Measurements from ENCODE around the gene C1orf87. TPM values are rescaled to one million over a fixed set of nuclear protein-coding genes. Genes with fewer than 3 reads are reported as not detected.

C1orf87 gene
- total RNA-seq, 2 experiments from 2014 or later = not detected

DNA sequence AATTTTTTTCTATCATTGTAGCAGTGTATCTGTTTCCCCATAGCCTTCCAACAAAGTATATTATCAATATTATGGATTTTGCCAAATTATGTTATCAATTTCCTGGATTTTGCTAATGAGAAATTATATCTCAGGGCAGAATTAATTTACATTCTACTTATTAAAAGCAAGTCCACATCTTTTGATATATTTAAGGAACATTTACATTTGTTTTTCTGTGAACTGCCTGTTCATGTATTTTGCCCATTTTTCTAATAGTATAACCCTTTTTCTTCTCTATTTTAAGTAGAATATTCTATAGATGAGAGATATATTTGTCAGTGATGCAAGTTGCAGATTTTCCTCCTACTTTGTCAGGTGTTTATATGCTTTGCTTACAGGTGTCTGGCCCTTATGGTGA is 24.4 kb downstream of the C1orf87 start:
- POLR2A ChIA-PET = no interaction called here
- H3K27me3 Mint-ChIP-seq = no peaks in the 10 kb centered on the region

DNA sequence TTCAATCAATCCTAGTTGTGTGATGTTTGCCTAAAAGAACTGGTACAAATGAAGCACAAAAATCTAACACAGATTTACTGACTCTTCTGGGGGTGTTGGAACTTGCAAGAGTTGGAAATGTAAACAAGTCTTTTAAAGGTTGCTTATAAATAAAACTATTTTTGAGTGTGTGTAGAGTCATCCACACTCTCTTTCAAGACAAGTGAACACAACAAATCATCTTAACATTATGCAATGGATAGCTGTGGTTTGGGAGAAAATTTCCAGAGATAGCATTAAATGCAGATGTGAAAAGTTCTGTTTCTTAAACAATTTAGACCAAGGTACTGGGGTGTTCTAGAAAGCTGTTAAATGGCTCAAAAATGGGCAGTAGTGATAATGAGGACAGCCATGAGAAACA is 28.7 kb downstream of the C1orf87 start:
- no peak overlapping the region for H3K4me3 Mint-ChIP-seq
- CTCF ChIA-PET = no interaction called here
- DNase-seq = no peak

More for the DNA sequence above, 24.4 kb downstream of the C1orf87 start:
- no peak overlapping the region for H3K4me3 Mint-ChIP-seq
- H3K27ac Mint-ChIP-seq = no peak overlapping the region
- no peaks in the 10 kb centered on the region for H3K36me3 Mint-ChIP-seq (ENCODE audit: low read depth)
- peaks cover 2% of the 10 kb centered on the region for H3K9me3 Mint-ChIP-seq
- CTCF ChIA-PET = no interaction called here
- DNase-seq = no peak
- no peaks in the 10 kb centered on the region for H3K4me1 Mint-ChIP-seq

DNA sequence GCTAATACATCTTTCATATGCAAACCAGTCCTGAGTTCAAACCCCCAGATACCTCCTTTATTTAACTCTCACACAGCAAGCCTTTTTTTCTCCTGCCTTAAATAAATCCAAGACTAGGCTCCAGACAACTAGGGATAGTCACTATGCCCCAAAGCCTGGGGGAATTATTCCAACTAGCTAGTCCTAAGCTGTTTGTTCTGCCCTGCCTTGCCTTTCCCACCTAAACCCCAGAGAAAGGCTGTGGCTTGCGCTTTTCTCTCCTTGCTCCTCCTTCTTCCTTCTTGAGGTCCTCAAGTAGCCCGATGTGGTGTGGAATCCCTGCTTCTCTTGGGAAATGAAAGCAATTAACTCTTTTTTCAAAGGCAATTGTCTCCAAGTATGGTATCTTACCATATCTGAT is 31.8 kb downstream of the C1orf87 start:
- H3K36me3 Mint-ChIP-seq (ENCODE audit: low read depth) = no peaks in the 10 kb centered on the region
- H3K27ac Mint-ChIP-seq = no peak overlapping the region
- H3K4me1 Mint-ChIP-seq = no peaks in the 10 kb centered on the region
- H3K4me3 Mint-ChIP-seq = no peak overlapping the region
- no peaks in the 10 kb centered on the region for H3K27me3 Mint-ChIP-seq
- ChIA-PET CTCF (no interaction called here), POLR2A (no interaction called here)
- no peak for DNase-seq
- H3K9me3 Mint-ChIP-seq = no peaks in the 10 kb centered on the region

More for the DNA sequence above, 28.7 kb downstream of the C1orf87 start:
- Mint-ChIP-seq H3K9me3 (peaks cover 2% of the 10 kb centered on the region), H3K27ac (no peak overlapping the region), H3K4me1 (no peaks in the 10 kb centered on the region), H3K36me3 (ENCODE audit: low read depth) (no peaks in the 10 kb centered on the region), H3K27me3 (no peaks in the 10 kb centered on the region)
- POLR2A ChIA-PET = no interaction called here

DNA sequence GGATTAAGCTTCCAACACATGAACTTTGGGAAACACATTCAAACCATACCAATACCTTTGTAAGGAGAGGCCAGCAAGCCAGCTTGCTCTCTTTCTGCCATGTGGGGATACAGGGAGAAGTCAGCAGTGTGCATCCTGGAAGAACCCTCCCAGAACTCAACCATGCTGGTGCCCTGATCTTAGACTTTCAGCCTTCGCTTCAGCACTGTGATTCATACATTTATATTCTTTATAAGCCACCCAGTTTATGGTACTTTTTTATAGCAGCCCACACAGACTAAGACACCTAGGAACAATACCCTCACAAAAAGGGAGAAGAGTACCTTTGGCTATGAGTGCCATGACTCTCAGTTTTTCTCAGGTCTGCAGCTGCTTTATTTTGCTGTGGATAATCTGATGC is 35.9 kb downstream of the C1orf87 start:
- Mint-ChIP-seq H3K9me3 (no peaks in the 10 kb centered on the region), H3K36me3 (ENCODE audit: low read depth) (no peaks in the 10 kb centered on the region), H3K27ac (no peak overlapping the region), H3K4me3 (no peak overlapping the region), H3K4me1 (no peaks in the 10 kb centered on the region), H3K27me3 (no peaks in the 10 kb centered on the region)
- DNase-seq = no peak
- POLR2A ChIA-PET = no interaction called here
- CTCF ChIA-PET = no interaction called here

DNA sequence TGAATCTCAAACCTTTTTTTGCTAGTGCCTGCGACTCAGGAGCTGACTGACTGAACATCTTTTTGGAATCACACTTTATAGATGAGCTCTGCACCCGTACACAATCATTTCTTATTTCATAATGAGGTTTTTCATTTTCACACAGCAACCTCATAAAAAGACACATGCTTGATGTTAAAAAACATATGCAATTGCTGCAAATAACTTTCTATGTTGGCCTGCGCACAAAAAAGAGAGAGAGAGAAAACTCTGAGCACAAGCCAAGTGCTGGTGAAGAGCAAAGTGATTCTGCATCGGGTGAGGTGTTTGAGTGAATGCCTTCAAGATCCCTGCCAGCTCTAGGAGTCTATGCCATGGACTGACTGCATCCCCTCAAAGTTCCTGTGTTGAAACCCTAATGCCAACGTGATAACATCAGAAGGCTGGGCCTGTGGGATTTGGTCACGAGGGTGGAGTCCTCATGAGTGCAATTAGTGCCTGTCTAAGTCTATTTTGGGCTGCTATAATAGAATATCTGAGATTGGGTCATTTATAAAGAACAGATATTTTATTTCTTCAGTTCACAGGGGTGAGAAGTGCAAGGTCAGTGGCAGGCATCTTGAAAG is 36.6 kb downstream of the C1orf87 start:
- H3K36me3 Mint-ChIP-seq (ENCODE audit: low read depth) = no peaks in the 10 kb centered on the region
- no peaks in the 10 kb centered on the region for H3K27me3 Mint-ChIP-seq
- H3K9me3 Mint-ChIP-seq = no peaks in the 10 kb centered on the region
- H3K4me3 Mint-ChIP-seq = no peak overlapping the region
- H3K4me1 Mint-ChIP-seq = no peaks in the 10 kb centered on the region
- CTCF ChIA-PET = no interaction called here
- no peak overlapping the region for H3K27ac Mint-ChIP-seq
- POLR2A ChIA-PET = no interaction called here
- DNase-seq = no peak

DNA sequence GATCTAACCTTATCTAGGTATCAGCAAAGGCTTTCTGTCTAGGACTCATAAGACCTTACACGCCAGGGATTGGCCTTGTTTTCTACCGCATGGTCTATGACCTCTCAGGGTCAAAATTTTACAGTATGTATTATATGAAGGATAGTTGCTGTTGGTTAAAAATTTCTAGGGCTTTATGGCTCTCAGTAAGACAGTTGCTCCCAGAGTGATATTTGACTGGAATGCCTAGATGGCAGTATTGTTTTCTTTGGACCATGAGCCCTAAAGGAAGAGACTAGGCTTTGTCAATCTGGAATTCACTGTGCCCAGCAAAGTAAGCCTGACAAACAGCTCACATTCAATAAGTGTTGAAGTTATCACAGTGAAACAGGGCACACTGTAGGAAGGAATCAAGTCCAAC is 37.6 kb downstream of the C1orf87 start:
- Mint-ChIP-seq H3K4me1 (no peaks in the 10 kb centered on the region), H3K36me3 (ENCODE audit: low read depth) (no peaks in the 10 kb centered on the region), H3K27ac (no peak overlapping the region), H3K27me3 (no peaks in the 10 kb centered on the region), H3K9me3 (no peaks in the 10 kb centered on the region), H3K4me3 (no peak overlapping the region)
- no peak for DNase-seq
- POLR2A ChIA-PET = no interaction called here
- CTCF ChIA-PET = no interaction called here

DNA sequence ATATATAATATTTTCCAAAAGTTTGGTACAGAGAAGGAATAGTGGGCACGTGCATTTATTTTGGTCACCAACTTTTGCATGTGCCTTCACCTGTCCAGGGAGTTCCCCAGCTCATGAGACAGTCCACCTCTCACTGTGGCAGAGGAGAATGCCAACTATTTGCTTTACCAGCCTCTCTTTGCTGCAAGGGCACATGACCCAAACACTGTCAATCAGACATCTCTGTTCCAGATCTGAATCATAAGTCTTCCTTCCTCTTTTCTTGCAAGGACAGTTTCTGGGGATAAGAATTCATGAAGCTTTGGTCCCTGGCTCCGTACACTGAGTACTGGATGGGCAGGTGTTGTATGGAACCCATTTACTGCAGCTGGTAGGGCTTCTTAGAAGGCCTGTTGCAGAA is 38.6 kb downstream of the C1orf87 start:
- H3K4me1 Mint-ChIP-seq = no peaks in the 10 kb centered on the region
- ChIA-PET POLR2A (no interaction called here), CTCF (no interaction called here)
- H3K9me3 Mint-ChIP-seq = no peaks in the 10 kb centered on the region
- H3K27me3 Mint-ChIP-seq = no peaks in the 10 kb centered on the region
- no peaks in the 10 kb centered on the region for H3K36me3 Mint-ChIP-seq (ENCODE audit: low read depth)
- no peak overlapping the region for H3K27ac Mint-ChIP-seq
- no peak for DNase-seq
- H3K4me3 Mint-ChIP-seq = no peak overlapping the region

DNA sequence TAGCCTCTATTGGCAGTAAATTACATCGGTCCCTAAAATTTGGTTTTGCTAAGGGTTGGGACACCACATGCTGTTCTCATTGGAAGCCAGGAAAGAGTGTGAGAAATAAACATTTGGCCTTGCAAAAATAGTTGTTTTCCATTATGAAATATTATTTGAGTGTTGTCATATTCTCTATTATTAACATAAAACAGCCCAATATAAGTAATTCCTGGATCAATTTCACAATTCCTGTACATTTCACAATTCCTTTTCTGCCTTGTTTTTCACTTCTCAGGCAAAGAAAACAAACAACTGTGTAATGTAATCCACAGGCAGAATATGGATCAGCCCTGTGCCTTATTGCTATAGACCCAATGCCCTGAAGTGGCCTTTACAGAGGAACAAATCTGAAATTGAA is 40.5 kb downstream of the C1orf87 start:
- H3K9me3 Mint-ChIP-seq = no peaks in the 10 kb centered on the region
- no peaks in the 10 kb centered on the region for H3K27me3 Mint-ChIP-seq
- no peaks in the 10 kb centered on the region for H3K36me3 Mint-ChIP-seq (ENCODE audit: low read depth)
- H3K4me1 Mint-ChIP-seq = no peaks in the 10 kb centered on the region
- CTCF ChIA-PET = no interaction called here
- no peak overlapping the region for H3K27ac Mint-ChIP-seq
- POLR2A ChIA-PET = no interaction called here
- DNase-seq = no peak
- no peak overlapping the region for H3K4me3 Mint-ChIP-seq

DNA sequence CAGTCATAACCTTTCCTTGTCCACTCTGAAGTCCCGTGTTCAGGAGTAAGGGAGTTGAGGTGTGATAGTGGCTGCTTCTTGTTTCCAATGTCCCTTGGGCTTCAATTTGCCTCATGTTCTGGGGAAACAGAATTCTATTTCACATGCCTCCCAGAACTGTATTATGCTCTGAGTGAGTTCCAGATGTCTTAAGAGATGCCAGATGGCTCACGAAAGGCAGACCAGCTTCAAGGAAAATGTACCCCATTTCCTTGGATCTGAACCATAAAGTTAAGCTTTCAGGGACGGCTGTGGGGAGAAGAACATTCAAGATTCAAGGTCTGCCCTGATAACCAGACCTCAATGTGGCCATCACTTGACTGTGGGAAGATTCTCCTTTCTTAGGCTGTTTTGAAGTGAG is 42.4 kb downstream of the C1orf87 start:
- Mint-ChIP-seq H3K36me3 (ENCODE audit: low read depth) (no peaks in the 10 kb centered on the region), H3K4me3 (no peak overlapping the region), H3K4me1 (no peaks in the 10 kb centered on the region), H3K9me3 (no peaks in the 10 kb centered on the region), H3K27ac (no peak overlapping the region), H3K27me3 (no peaks in the 10 kb centered on the region)
- CTCF ChIA-PET = no interaction called here
- DNase-seq = no peak
- POLR2A ChIA-PET = no interaction called here

DNA sequence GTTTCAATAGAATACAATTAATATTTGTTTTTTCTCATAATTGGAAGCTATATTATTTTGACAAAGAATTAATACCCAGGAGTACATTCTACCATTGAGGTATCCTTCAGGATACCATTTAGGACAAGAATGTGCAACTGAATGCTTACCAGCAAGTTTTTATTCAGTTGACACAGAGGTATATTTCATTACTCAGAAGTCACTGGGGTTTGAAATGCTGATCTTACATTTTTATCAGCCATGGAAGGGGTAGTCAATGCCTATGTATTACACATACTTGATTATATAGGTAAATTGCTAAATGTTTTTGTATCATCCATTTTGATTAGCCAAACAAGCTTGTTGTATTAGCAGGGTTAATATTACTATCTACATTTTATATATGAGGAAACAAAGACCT is 48.0 kb downstream of the C1orf87 start:
- no peaks in the 10 kb centered on the region for H3K4me1 Mint-ChIP-seq
- H3K36me3 Mint-ChIP-seq (ENCODE audit: low read depth) = no peaks in the 10 kb centered on the region
- H3K27ac Mint-ChIP-seq = no peak overlapping the region
- ChIA-PET POLR2A (no interaction called here), CTCF (interaction anchor here (0.8 kb wide), 1 partner anchor 49 kb away, joined by 3 read pairs; no protein-coding TSS in a partner anchor)
- DNase-seq = no peak
- H3K9me3 Mint-ChIP-seq = no peaks in the 10 kb centered on the region
- no peak overlapping the region for H3K4me3 Mint-ChIP-seq
- no peaks in the 10 kb centered on the region for H3K27me3 Mint-ChIP-seq

DNA sequence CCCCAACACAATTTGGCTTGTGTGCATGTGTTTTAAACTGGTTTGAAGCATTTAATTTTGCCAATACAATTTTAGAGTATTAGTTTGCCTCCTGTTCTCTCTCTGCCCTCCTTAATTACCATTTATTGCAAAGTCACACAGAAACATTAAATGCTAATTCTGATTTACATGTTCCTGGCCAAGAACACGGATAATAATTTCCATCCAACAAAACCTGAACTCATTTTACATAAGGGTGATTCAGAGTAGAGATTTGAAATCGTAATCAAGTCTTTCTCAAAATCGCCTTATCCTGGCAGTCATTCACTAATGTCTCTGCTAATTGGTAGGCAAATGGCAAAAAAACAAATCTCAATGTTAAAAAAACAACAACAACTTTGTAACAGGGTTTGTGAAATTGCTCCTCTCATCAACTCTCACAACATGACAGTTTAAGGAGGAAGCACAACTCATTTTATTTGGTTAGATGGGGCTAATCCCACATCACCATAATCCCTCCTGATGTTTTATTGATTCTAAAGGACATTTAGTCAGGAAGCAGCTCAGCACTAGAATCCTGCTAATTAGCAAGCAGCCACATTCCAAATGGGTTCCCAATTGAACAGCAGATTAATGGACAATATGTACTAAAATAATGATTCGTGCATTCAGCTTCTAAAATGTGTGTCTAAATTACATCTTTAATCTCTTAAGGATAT is 55.9 kb downstream of the C1orf87 start:
- Mint-ChIP-seq H3K9me3 (no peaks in the 10 kb centered on the region), H3K4me3 (no peak overlapping the region), H3K27me3 (no peaks in the 10 kb centered on the region), H3K4me1 (no peaks in the 10 kb centered on the region), H3K36me3 (ENCODE audit: low read depth) (no peaks in the 10 kb centered on the region), H3K27ac (no peak overlapping the region)
- DNase-seq = no peak
- ChIA-PET POLR2A (no interaction called here), CTCF (interaction anchor here (0.8 kb wide), 1 partner anchor 41 kb away, joined by 3 read pairs; no protein-coding TSS in a partner anchor)

DNA sequence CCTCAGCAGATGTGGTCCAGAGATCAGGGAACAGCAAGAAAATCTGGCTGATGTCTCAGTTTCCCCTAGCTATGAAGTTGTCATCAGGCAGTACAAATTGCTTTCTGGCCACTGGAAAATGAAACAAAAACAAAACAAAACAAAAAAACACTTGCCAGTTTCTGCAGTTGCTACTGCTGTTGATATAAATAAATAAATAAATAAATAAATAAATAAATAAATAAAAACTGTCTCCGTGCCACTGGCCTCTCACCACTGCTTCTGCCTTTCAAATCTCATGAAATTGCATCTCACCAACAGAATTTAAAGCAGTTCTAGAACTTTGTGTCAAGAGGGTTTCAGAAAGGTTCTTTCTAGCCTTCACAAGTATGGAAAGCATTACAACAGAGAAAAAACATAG is 62.9 kb downstream of the C1orf87 start:
- POLR2A ChIA-PET = no interaction called here
- Mint-ChIP-seq H3K4me3 (no peak overlapping the region), H3K4me1 (no peaks in the 10 kb centered on the region), H3K27me3 (no peaks in the 10 kb centered on the region), H3K36me3 (ENCODE audit: low read depth) (no peaks in the 10 kb centered on the region), H3K9me3 (no peaks in the 10 kb centered on the region), H3K27ac (no peak overlapping the region)
- DNase-seq = no peak
- CTCF ChIA-PET = no interaction called here

DNA sequence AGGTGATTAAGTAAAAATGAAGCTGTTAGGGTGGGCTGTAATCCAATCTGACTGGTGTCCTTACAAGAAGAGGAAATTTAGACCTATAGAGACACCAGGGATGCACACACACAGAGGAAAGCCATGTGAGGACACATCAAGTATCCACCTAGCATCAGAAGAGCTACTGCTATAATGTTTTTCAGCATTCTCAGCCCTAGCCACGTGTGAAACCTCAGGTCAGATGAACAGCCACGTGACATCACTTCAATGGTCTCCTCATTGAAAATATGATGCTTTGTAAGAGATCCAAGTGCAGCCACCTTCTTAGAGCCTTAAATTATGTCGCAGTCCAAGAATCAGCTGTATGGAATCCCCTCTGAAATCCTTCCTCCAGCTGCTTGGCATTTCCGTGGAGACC is 65.1 kb downstream of the C1orf87 start:
- no peak overlapping the region for H3K4me3 Mint-ChIP-seq
- H3K27me3 Mint-ChIP-seq = no peaks in the 10 kb centered on the region
- POLR2A ChIA-PET = no interaction called here
- DNase-seq = no peak
- no peak overlapping the region for H3K27ac Mint-ChIP-seq
- H3K9me3 Mint-ChIP-seq = no peaks in the 10 kb centered on the region
- no peaks in the 10 kb centered on the region for H3K36me3 Mint-ChIP-seq (ENCODE audit: low read depth)
- CTCF ChIA-PET = no interaction called here
- H3K4me1 Mint-ChIP-seq = no peaks in the 10 kb centered on the region

DNA sequence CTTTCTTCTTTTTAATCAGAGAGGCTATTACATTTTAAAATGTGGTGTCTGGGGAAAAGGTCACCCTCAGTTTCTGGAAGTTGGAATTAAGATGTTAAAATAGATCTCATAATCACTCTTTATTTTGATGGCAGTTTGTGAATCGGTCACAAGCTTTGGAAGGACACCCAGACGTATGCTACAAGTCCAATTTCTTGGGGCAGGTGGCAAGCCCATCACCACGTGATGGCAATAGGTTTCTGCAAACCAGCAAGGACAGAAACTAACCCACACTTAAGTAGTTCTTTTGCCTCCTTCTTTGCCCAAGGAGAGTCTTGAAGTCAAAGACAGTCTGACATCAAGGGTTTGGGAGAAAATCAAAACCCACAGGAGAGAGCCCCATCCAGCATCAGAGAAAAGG is 72.9 kb downstream of the C1orf87 start:
- Mint-ChIP-seq H3K36me3 (ENCODE audit: low read depth) (no peaks in the 10 kb centered on the region), H3K4me3 (no peak overlapping the region), H3K4me1 (no peaks in the 10 kb centered on the region), H3K27ac (no peak overlapping the region), H3K27me3 (no peaks in the 10 kb centered on the region), H3K9me3 (no peaks in the 10 kb centered on the region)
- POLR2A ChIA-PET = no interaction called here
- CTCF ChIA-PET = no interaction called here
- DNase-seq = no peak

Data from activated CD4-positive, alpha-beta memory T cell treated with anti-CD3 and anti-CD28 coated beads, Interleukin-2, amount 10 ng/mL, durations not matched to agents 7 days and 5 days (primary cell).